GM21737 (cell line): ENCODE results near the gene SLC27A2.
"Not testable (repeated sequence)": the region's sequence is repeated elsewhere in the genome, so short reads cannot be mapped to it uniquely, and the experiment has no call there.

ENCODE experiments used
- ATAC-seq: cut with Tn5 transposase; IDR thresholded peaks from one replicate; pipeline ENCODE4 v1.9.1; 2021; ENCODE audit warnings: mild to moderate bottlenecking, moderate library complexity; ENCODE audit not compliant: unreplicated experiment

SLC27A2 gene

GRCh38 chr15:50188793-50189192 lies 6.8 kb downstream of the SLC27A2 start:
- ATAC-seq, result not testable (repeated sequence)

GRCh38 chr15:50189633-50190032 lies 7.6 kb downstream of the SLC27A2 start:
- ATAC-seq, result no peak

- peak; percentile 67 for ATAC-seq
Measured at GRCh38 chr15:50190166-50190570, 8.2 kb downstream of the SLC27A2 start.

GRCh38 chr15:50190723-50191122 lies 8.7 kb downstream of the SLC27A2 start:
- ATAC-seq, result peak; percentile 53

GRCh38 chr15:50192164-50192563 lies 10.2 kb downstream of the SLC27A2 start:
- no peak for ATAC-seq

- no peak for ATAC-seq
Measured at GRCh38 chr15:50192926-50193620, 11.1 kb downstream of the SLC27A2 start.

GRCh38 chr15:50202003-50202402 lies 20.0 kb downstream of the SLC27A2 start:
- no peak for ATAC-seq

GRCh38 chr15:50206020-50206419 lies 24.0 kb downstream of the SLC27A2 start:
- ATAC-seq, result no peak

- ATAC-seq, result no peak
Measured at GRCh38 chr15:50209809-50210208, 27.8 kb downstream of the SLC27A2 start.

- ATAC-seq, result no peak
Measured at GRCh38 chr15:50210462-50211157, 28.6 kb downstream of the SLC27A2 start.

- ATAC-seq, result no peak
Measured at GRCh38 chr15:50218291-50218690, 36.3 kb downstream of the SLC27A2 start.

- no peak for ATAC-seq
Measured at GRCh38 chr15:50218691-50219090, 36.7 kb downstream of the SLC27A2 start.

GRCh38 chr15:50219820-50220219 lies 37.8 kb downstream of the SLC27A2 start:
- no peak for ATAC-seq

GRCh38 chr15:50222181-50222580 lies 40.2 kb downstream of the SLC27A2 start:
- ATAC-seq, result no peak

- ATAC-seq, result no peak
Measured at GRCh38 chr15:50224606-50225005, 42.6 kb downstream of the SLC27A2 start.

- no peak for ATAC-seq
Measured at GRCh38 chr15:50225057-50225456, 43.1 kb downstream of the SLC27A2 start.

GRCh38 chr15:50225938-50226337 lies 43.9 kb downstream of the SLC27A2 start:
- ATAC-seq, result no peak

- ATAC-seq, result no peak
Measured at GRCh38 chr15:50227076-50227475, 45.1 kb downstream of the SLC27A2 start.

- no peak for ATAC-seq
Measured at GRCh38 chr15:50228866-50229265, 46.9 kb downstream of the SLC27A2 start.

- no peak for ATAC-seq
Measured at GRCh38 chr15:50229336-50229735, 47.3 kb downstream of the SLC27A2 start.

GRCh38 chr15:50231761-50232160 lies 49.8 kb downstream of the SLC27A2 start:
- no peak for ATAC-seq

GRCh38 chr15:50232791-50233190 lies 50.8 kb downstream of the SLC27A2 start:
- ATAC-seq, result no peak
